Measurements from ENCODE around the gene SELENOF.

DNA sequence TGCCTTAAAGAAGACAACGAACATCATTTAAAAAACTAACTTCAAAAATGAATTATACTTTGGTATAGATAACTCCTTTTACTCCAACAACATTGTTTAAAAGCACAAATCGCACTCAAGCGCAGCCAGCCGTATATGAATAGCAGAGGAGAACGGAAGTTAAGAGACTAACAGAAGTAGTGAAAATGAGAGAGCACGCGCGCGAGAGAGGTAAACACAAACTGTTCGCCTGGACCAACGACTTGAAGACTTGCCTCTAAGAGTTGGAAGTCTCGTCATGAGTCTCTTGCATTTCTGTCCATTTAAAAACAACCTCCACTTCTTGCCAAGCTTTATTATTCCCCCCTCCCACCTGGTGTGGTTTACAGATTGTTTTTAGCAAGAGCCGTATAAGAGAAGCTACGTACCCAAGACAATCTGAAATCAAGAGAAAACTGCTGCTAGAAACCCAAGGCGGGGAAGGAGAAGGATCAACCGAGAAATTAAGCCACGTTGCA, 479 bp downstream of the SELENOF start:
- TF ChIP-seq POLR2AphosphoS5 (IDR thresholded peaks at IDR 0.05; ENCODE audit: low read depth, low read length) (no peak), POLR2A (IDR thresholded peaks at IDR 0.05; ENCODE audit: low read depth, low read length) (no peak), TAF1 (IDR thresholded peaks at IDR 0.05; ENCODE audit: borderline replicate concordance, low read depth, low read length) (no peak)

Measured in GM12892 (cell line).